Measurements from ENCODE around the gene SMIM36. TPM values are rescaled to one million over a fixed set of nuclear protein-coding genes. Genes with fewer than 3 reads are reported as not detected.

Gene SMIM36
- total RNA-seq, 1 donor from 2014 or later = not detected

DNA sequence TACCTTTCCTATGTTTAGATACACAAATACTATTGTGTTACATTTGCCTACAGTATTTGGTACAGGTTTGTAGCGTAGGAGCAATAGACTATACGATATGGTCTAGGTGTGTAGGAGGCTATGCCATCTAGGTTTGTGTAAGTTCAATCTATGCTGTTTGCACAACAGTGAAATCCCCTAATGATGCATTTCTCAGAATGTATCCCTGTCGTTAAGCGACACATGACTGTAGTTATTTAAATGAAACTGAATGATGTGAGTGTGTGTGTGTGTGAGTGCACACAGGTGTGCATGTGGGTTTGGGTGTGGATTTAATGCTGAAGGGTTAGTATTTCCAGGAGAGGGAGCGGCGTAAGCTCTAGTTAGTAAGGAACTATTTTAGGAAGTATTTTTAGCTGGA, 34.6 kb upstream of the SMIM36 start:
- H3K4me1 ChIP-seq = no peaks in the 10 kb centered on the region
- intact Hi-C loops (cut with DNase I) = no loop called here
- TF ChIP-seq, protein P1, sequence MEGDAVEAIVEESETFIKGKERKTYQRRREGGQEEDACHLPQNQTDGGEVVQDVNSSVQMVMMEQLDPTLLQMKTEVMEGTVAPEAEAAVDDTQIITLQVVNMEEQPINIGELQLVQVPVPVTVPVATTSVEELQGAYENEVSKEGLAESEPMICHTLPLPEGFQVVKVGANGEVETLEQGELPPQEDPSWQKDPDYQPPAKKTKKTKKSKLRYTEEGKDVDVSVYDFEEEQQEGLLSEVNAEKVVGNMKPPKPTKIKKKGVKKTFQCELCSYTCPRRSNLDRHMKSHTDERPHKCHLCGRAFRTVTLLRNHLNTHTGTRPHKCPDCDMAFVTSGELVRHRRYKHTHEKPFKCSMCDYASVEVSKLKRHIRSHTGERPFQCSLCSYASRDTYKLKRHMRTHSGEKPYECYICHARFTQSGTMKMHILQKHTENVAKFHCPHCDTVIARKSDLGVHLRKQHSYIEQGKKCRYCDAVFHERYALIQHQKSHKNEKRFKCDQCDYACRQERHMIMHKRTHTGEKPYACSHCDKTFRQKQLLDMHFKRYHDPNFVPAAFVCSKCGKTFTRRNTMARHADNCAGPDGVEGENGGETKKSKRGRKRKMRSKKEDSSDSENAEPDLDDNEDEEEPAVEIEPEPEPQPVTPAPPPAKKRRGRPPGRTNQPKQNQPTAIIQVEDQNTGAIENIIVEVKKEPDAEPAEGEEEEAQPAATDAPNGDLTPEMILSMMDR (IDR thresholded peaks at IDR 0.05) = no peak
- TF ChIP-seq POLR2A (IDR thresholded peaks at IDR 0.05) = no peak
- no peak for TF ChIP-seq POLR2AphosphoS5 (IDR thresholded peaks at IDR 0.05; ENCODE audit: insufficient read depth in 1 of 2, low read depth in 1 of 2)

DNA sequence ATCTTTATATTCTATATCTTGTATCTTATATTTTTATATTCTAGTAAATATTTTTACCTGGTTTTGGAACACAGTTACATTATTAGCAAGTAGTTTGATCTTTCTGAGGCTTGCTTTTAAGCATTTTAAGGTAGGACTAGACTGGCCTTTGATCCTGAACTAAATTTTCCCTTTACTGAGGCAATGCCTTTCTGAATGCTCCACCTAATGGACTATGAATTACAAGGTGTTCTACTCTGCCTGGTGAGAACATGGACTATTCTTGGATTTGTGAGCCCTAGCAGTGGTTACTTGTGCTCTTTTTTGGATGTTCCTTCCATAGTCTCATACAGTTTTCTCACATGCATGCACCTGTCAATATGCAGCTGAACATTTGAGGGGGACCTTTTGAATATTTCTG, 32.5 kb upstream of the SMIM36 start:
- no peak for DNase-seq (ENCODE audit: extremely low spot score in 2 of 2)
- intact Hi-C loops (cut with DNase I) = no loop called here
- H3K27me3 ChIP-seq = no peaks in the 10 kb centered on the region
- no peak overlapping the region for H3K4me3 ChIP-seq
- no peak for TF ChIP-seq POLR2AphosphoS5 (IDR thresholded peaks at IDR 0.05; ENCODE audit: insufficient read depth in 1 of 2, low read depth in 1 of 2)
- TF ChIP-seq, protein P1 (IDR thresholded peaks at IDR 0.05) = no peak
- TF ChIP-seq POLR2A (IDR thresholded peaks at IDR 0.05) = no peak
- no peaks in the 10 kb centered on the region for H3K4me1 ChIP-seq
- H3K36me3 ChIP-seq = no peaks in the 10 kb centered on the region
- H3K27ac ChIP-seq = no peak overlapping the region
- H3K9me3 ChIP-seq = no peaks in the 10 kb centered on the region

More for the DNA sequence above, 34.6 kb upstream of the SMIM36 start:
- Histone ChIP-seq H3K27me3 (no peaks in the 10 kb centered on the region), H3K27ac (no peak overlapping the region), H3K4me3 (no peak overlapping the region), H3K9me3 (no peaks in the 10 kb centered on the region), H3K36me3 (no peaks in the 10 kb centered on the region)
- no peak for DNase-seq (ENCODE audit: extremely low spot score in 2 of 2)

GRCh38 chr17:55540414-55541091, 29.3 kb upstream of the SMIM36 start:
- Histone ChIP-seq H3K4me3 (no peak overlapping the region), H3K4me1 (no peaks in the 10 kb centered on the region), H3K27me3 (no peaks in the 10 kb centered on the region), H3K9me3 (no peaks in the 10 kb centered on the region), H3K36me3 (no peaks in the 10 kb centered on the region), H3K27ac (no peak overlapping the region)
- no peak for DNase-seq (ENCODE audit: extremely low spot score in 2 of 2)
- intact Hi-C loops (cut with DNase I) = no loop called here
- TF ChIP-seq POLR2AphosphoS5 (IDR thresholded peaks at IDR 0.05; ENCODE audit: insufficient read depth in 1 of 2, low read depth in 1 of 2) (no peak), POLR2A (IDR thresholded peaks at IDR 0.05) (no peak)
- TF ChIP-seq, protein P1 (IDR thresholded peaks at IDR 0.05) = no peak

- Histone ChIP-seq H3K9me3 (no peaks in the 10 kb centered on the region), H3K4me3 (no peak overlapping the region), H3K27ac (no peak overlapping the region), H3K4me1 (no peaks in the 10 kb centered on the region), H3K36me3 (no peaks in the 10 kb centered on the region), H3K27me3 (no peaks in the 10 kb centered on the region)
- TF ChIP-seq, protein P1 (IDR thresholded peaks at IDR 0.05) = no peak
- no peak for TF ChIP-seq POLR2A (IDR thresholded peaks at IDR 0.05)
- TF ChIP-seq POLR2AphosphoS5 (IDR thresholded peaks at IDR 0.05; ENCODE audit: insufficient read depth in 1 of 2, low read depth in 1 of 2) = no peak
- DNase-seq (ENCODE audit: extremely low spot score in 2 of 2) = no peak
- intact Hi-C loops (cut with DNase I) = no loop called here
Measured at GRCh38 chr17:55536205-55536604, 25.0 kb upstream of the SMIM36 start.

- no peak for TF ChIP-seq POLR2AphosphoS5 (IDR thresholded peaks at IDR 0.05; ENCODE audit: insufficient read depth in 1 of 2, low read depth in 1 of 2)
- TF ChIP-seq POLR2A (IDR thresholded peaks at IDR 0.05) = no peak
- TF ChIP-seq, protein P1 (IDR thresholded peaks at IDR 0.05) = no peak
- Histone ChIP-seq H3K4me3 (no peak overlapping the region), H3K27me3 (no peaks in the 10 kb centered on the region), H3K4me1 (no peaks in the 10 kb centered on the region), H3K36me3 (no peaks in the 10 kb centered on the region), H3K27ac (no peak overlapping the region), H3K9me3 (no peaks in the 10 kb centered on the region)
- DNase-seq (ENCODE audit: extremely low spot score in 2 of 2) = no peak
- intact Hi-C loops (cut with DNase I) = no loop called here
Measured at GRCh38 chr17:55533608-55534007, 22.4 kb upstream of the SMIM36 start.

Data from vagina (tissue), 2 donors.